DND-41 (cell line): Measurements from ENCODE around the gene MRTFA.

Source experiments
- ATAC-seq: fragments of 200-7000 bp; cut with Tn5 transposase; 3 replicates; pipeline ENCODE4 v1.9.1; 2021; ENCODE audit warnings: low read depth; ENCODE audit not compliant: insufficient read depth
- DNase-seq: peaks from one replicate; pipeline ENCODE4 v3.0.0-alpha.2; 2020
- H2AFZ ChIP-seq: 2 replicates; pipeline ENCODE4 v1.6.0; 2012; ENCODE audit warnings: low read depth, low read length
- H3K27ac ChIP-seq: 2 replicates; pipeline ENCODE4 v1.5.1; 2012; ENCODE audit warnings: low read length, inconsistent platforms
- H3K27me3 ChIP-seq: fragments of 200-600 bp; sonication (generic); 2 replicates; pipeline ENCODE4 v1.6.0; 2012; ENCODE audit warnings: low read length, mild to moderate bottlenecking, inconsistent platforms; ENCODE audit not compliant: insufficient read depth, poor library complexity
- H3K36me3 ChIP-seq: 2 replicates; pipeline ENCODE4 v1.5.1; 2012; ENCODE audit warnings: low read length, inconsistent platforms; ENCODE audit not compliant: insufficient read depth
- H3K4me1 ChIP-seq: 2 replicates; pipeline ENCODE4 v1.5.1; 2012; ENCODE audit warnings: mild to moderate bottlenecking, low read length; ENCODE audit not compliant: insufficient read depth
- H3K4me2 ChIP-seq: 2 replicates; pipeline ENCODE4 v1.6.0; 2012; ENCODE audit warnings: mild to moderate bottlenecking, moderate library complexity, low read length, inconsistent platforms; ENCODE audit not compliant: insufficient read depth
- H3K4me3 ChIP-seq, 2 experiments: fragments of 200-600 bp in 1 of 2; shearing (Covaris generic) in 1 of 2; 2 replicates each; pipeline ENCODE4 v1.5.1; 2012 to 2016; ENCODE audit warnings: inconsistent platforms in 2 of 2, low read length in 2 of 2, mild to moderate bottlenecking in 2 of 2, low read depth in 1 of 2, moderate library complexity in 1 of 2
- H3K79me2 ChIP-seq: 2 replicates; pipeline ENCODE4 v1.6.0; 2012; ENCODE audit warnings: low read length, inconsistent platforms; ENCODE audit not compliant: insufficient read depth
- H3K9ac ChIP-seq: 2 replicates; pipeline ENCODE4 v1.6.0; 2012; ENCODE audit warnings: low read depth, mild to moderate bottlenecking, inconsistent platforms, low read length, moderate library complexity
- H3K9me3 ChIP-seq: 2 replicates; pipeline ENCODE4 v1.5.1; 2012; ENCODE audit warnings: low read length, moderate library complexity, mild to moderate bottlenecking, inconsistent platforms; ENCODE audit not compliant: insufficient read depth, severe bottlenecking
- H4K20me1 ChIP-seq: 2 replicates; pipeline ENCODE4 v1.6.0; 2012; ENCODE audit warnings: low read length; ENCODE audit not compliant: insufficient read depth
- EZH2 ChIP-seq: IDR thresholded peaks from 3 replicates; pipeline ENCODE4 v1.6.1; 2012; ENCODE audit warnings: borderline replicate concordance, low read depth, mild to moderate bottlenecking, moderate library complexity, low read length, inconsistent platforms; ENCODE audit not compliant: severe bottlenecking
- TF ChIP-seq, protein P1 (sequence below): IDR thresholded peaks from 2 replicates; pipeline ENCODE4 v1.5.1; 2012; ENCODE audit warnings: borderline replicate concordance, low read length, moderate library complexity, mild to moderate bottlenecking; ENCODE audit not compliant: poor library complexity, severe bottlenecking; ENCODE audit errors: extremely low read depth

MRTFA gene

GRCh38 chr22:40366068-40366467 lies 270.5 kb downstream of the MRTFA start:
- Histone ChIP-seq H3K9ac (no peak overlapping the region), H3K4me3 (no peak overlapping the region), H3K27me3 (no peaks in the 10 kb centered on the region), H3K4me1 (peaks cover 12% of the 10 kb centered on the region), H3K27ac (no peak overlapping the region), H4K20me1 (no peaks in the 10 kb centered on the region), H3K9me3 (no peaks in the 10 kb centered on the region), H3K36me3 (peaks cover 67% of the 10 kb centered on the region), H2AFZ (no peak overlapping the region), H3K79me2 (peaks cover 6% of the 10 kb centered on the region), H3K4me2 (no peak overlapping the region)
- TF ChIP-seq, protein P1, sequence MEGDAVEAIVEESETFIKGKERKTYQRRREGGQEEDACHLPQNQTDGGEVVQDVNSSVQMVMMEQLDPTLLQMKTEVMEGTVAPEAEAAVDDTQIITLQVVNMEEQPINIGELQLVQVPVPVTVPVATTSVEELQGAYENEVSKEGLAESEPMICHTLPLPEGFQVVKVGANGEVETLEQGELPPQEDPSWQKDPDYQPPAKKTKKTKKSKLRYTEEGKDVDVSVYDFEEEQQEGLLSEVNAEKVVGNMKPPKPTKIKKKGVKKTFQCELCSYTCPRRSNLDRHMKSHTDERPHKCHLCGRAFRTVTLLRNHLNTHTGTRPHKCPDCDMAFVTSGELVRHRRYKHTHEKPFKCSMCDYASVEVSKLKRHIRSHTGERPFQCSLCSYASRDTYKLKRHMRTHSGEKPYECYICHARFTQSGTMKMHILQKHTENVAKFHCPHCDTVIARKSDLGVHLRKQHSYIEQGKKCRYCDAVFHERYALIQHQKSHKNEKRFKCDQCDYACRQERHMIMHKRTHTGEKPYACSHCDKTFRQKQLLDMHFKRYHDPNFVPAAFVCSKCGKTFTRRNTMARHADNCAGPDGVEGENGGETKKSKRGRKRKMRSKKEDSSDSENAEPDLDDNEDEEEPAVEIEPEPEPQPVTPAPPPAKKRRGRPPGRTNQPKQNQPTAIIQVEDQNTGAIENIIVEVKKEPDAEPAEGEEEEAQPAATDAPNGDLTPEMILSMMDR, result no peak
- TF ChIP-seq EZH2, result no peak
- ATAC-seq (no peak), DNase-seq (no peak)

DNA sequence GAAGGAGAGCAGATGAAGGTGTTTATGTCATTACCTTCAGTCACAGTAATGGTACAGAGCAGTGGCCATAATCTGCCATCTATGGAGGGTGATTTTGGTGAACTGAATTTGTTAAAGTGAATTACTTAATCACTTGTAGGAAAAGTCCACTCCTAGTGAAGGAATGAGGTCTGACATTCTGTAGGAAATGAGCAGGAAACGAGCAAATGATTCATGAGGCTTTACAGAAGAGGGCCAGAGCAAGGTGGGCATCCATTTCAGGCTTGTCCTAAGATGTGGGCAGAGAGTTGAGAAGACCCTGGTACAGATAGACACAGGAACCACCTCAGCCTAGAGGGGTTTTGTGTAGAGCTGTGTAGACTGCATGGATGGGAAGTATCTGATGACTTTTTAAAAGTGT lies 272.1 kb downstream of the MRTFA start:
- no peak for DNase-seq
- Histone ChIP-seq H3K27ac (no peak overlapping the region), H3K36me3 (peaks cover 84% of the 10 kb centered on the region), H3K79me2 (no peaks in the 10 kb centered on the region), H3K9me3 (no peaks in the 10 kb centered on the region), H3K4me2 (no peak overlapping the region), H3K4me3 (no peak overlapping the region), H3K4me1 (peaks cover under 1% of the 10 kb centered on the region; the same call in 1 of the 2 replicates), H3K9ac (no peak overlapping the region), H4K20me1 (no peaks in the 10 kb centered on the region), H2AFZ (no peak overlapping the region), H3K27me3 (no peaks in the 10 kb centered on the region)
- ATAC-seq, result no peak
- TF ChIP-seq, protein P1, result no peak
- TF ChIP-seq EZH2, result no peak

DNA sequence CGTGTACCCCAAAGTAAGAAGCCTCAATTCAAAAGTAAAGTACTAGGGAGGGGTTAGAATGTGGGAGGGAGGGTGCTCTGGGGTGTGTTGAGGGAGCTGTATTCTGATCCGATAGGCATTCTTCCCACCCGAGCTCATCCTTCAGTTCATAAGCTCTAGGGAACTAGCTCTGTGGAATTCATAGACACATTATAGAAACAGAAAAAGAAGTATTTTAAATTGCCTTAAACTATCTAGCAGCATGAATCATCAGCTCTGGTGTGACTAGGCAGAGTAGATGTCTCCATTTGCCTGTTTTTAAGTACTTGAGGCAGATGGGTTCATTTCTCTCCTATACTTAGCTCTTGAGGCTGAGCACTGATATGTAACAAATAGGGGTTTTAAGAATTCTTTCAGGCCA lies 273.5 kb downstream of the MRTFA start:
- H2AFZ ChIP-seq, result no peak overlapping the region
- H3K4me2 ChIP-seq, result no peak overlapping the region
- no peak overlapping the region for H3K4me3 ChIP-seq
- H3K27ac ChIP-seq, result no peak overlapping the region
- no peaks in the 10 kb centered on the region for H3K4me1 ChIP-seq
- H3K9ac ChIP-seq, result no peak overlapping the region
- H3K9me3 ChIP-seq, result no peaks in the 10 kb centered on the region
- peaks cover 94% of the 10 kb centered on the region for H3K36me3 ChIP-seq
- TF ChIP-seq EZH2, result no peak
- TF ChIP-seq, protein P1, result no peak
- ATAC-seq (no peak), DNase-seq (no peak)
- no peaks in the 10 kb centered on the region for H4K20me1 ChIP-seq
- no peaks in the 10 kb centered on the region for H3K27me3 ChIP-seq
- H3K79me2 ChIP-seq, result no peaks in the 10 kb centered on the region

GRCh38 chr22:40361100-40361499 lies 275.4 kb downstream of the MRTFA start:
- no peak for DNase-seq
- no peaks in the 10 kb centered on the region for H4K20me1 ChIP-seq
- no peak for ATAC-seq

More at GRCh38 chr22:40361100-40361499, 275.4 kb downstream of the MRTFA start:
- no peak overlapping the region for H3K27ac ChIP-seq
- H3K79me2 ChIP-seq, result no peaks in the 10 kb centered on the region
- H3K4me2 ChIP-seq, result no peak overlapping the region
- no peak overlapping the region for H3K4me3 ChIP-seq
- H3K36me3 ChIP-seq, result peaks cover 87% of the 10 kb centered on the region
- no peaks in the 10 kb centered on the region for H3K27me3 ChIP-seq
- H3K9me3 ChIP-seq, result no peaks in the 10 kb centered on the region
- H3K9ac ChIP-seq, result no peak overlapping the region
- no peak for TF ChIP-seq EZH2
- TF ChIP-seq, protein P1, result no peak
- H3K4me1 ChIP-seq, result no peaks in the 10 kb centered on the region
- no peak overlapping the region for H2AFZ ChIP-seq
